NB4 (cell line): ENCODE data around the gene TWIST2.

ENCODE experiments used
- MAX ChIP-seq: IDR thresholded peaks from 2 replicates; pipeline ENCODE4 v1.6.1; 2011; ENCODE audit warnings: low read depth, low read length
- MYC ChIP-seq: IDR thresholded peaks from 2 replicates; pipeline ENCODE4 v1.6.1; 2011; ENCODE audit warnings: low read depth, low read length
- TF ChIP-seq, protein P1 (sequence below): IDR thresholded peaks from one replicate; pipeline ENCODE4 v1.5.1; 2012; ENCODE audit warnings: low read depth, low read length

GRCh38 chr2:238855891-238856580, 8.2 kb downstream of the TWIST2 start:
- TF ChIP-seq, protein P1, sequence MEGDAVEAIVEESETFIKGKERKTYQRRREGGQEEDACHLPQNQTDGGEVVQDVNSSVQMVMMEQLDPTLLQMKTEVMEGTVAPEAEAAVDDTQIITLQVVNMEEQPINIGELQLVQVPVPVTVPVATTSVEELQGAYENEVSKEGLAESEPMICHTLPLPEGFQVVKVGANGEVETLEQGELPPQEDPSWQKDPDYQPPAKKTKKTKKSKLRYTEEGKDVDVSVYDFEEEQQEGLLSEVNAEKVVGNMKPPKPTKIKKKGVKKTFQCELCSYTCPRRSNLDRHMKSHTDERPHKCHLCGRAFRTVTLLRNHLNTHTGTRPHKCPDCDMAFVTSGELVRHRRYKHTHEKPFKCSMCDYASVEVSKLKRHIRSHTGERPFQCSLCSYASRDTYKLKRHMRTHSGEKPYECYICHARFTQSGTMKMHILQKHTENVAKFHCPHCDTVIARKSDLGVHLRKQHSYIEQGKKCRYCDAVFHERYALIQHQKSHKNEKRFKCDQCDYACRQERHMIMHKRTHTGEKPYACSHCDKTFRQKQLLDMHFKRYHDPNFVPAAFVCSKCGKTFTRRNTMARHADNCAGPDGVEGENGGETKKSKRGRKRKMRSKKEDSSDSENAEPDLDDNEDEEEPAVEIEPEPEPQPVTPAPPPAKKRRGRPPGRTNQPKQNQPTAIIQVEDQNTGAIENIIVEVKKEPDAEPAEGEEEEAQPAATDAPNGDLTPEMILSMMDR, result no peak
- TF ChIP-seq MAX, result no peak
- TF ChIP-seq MYC, result no peak
